Neural cell (in vitro differentiated cells): Measurements from ENCODE around the gene HOXB1.

Source experiments
- CTCF ChIP-seq: fragments of 450-650 bp; IDR thresholded peaks from 2 replicates; pipeline ENCODE4 v1.5.1; 2014; ENCODE audit warnings: antibody characterized with exemption, mild to moderate bottlenecking, moderate library complexity; ENCODE audit not compliant: poor library complexity, severe bottlenecking
- EZH2 ChIP-seq: fragments of 200-600, 300-800 bp; shearing (Covaris generic), sonication (generic); IDR thresholded peaks from 2 replicates; pipeline ENCODE4 v1.6.1; 2014; ENCODE audit warnings: antibody characterized with exemption, low read length, borderline replicate concordance, mild to moderate bottlenecking; ENCODE audit not compliant: insufficient read depth, poor library complexity, severe bottlenecking
- MXI1 ChIP-seq: fragments of 450-650 bp; conservative IDR thresholded peaks from 2 replicates; pipeline ENCODE4 v1.6.1; 2014; ENCODE audit warnings: antibody characterized with exemption, mild to moderate bottlenecking; ENCODE audit not compliant: poor library complexity, severe bottlenecking
- POLR2AphosphoS5 ChIP-seq: IDR thresholded peaks from 2 replicates; pipeline ENCODE4 v1.6.1; 2012
- RAD21 ChIP-seq: fragments of 450-650 bp; conservative IDR thresholded peaks from 2 replicates; pipeline ENCODE4 v1.6.1; 2014; ENCODE audit warnings: antibody characterized with exemption, mild to moderate bottlenecking, moderate library complexity
- REST ChIP-seq: IDR thresholded peaks from 2 replicates; pipeline ENCODE4 v1.6.1; 2012; ENCODE audit warnings: borderline replicate concordance
- SMC3 ChIP-seq: fragments of 450-650 bp; conservative IDR thresholded peaks from 2 replicates; pipeline ENCODE4 v1.6.1; 2014; ENCODE audit warnings: antibody characterized with exemption, mild to moderate bottlenecking, moderate library complexity; ENCODE audit not compliant: poor library complexity
- TAF1 ChIP-seq: IDR thresholded peaks from 2 replicates; pipeline ENCODE4 v1.6.1; 2012; ENCODE audit warnings: low read depth

GRCh38 chr17:48520631-48521079 lies 10.2 kb downstream of the HOXB1 start:
- TF ChIP-seq EZH2 (no peak), POLR2AphosphoS5 (no peak), CTCF (no peak), MXI1 (no peak), SMC3 (no peak), REST (no peak), TAF1 (no peak), RAD21 (no peak)
